Spleen (tissue), 7 donors: ENCODE measurements around the gene HEXB.

Source experiments
- CTCF ChIP-seq, 11 experiments: fragments of 200-600 bp in 7 of 11; fragments of 450-650 bp in 4 of 11; sonication (generic) in 4 of 11; IDR thresholded peaks in 8 of 11; conservative IDR thresholded peaks in 3 of 11; 1 replicate in 7 of 11; 2 replicates in 4 of 11; pipeline versions ENCODE4 v1.4.0 to v1.8.0; 2016 to 2021; ENCODE audit warnings: antibody characterized with exemption in 11 of 11, inconsistent platforms in 4 of 11, mild to moderate bottlenecking in 1 of 11
- POLR2A ChIP-seq, 3 donors: fragments of 450-650 bp; IDR thresholded peaks; one replicate each; pipeline ENCODE4 v1.5.1; 2017; ENCODE audit warnings: antibody characterized with exemption in 3 of 3, mild to moderate bottlenecking in 1 of 3
- POLR2AphosphoS5 ChIP-seq, 3 donors: sonication (generic); formaldehyde crosslinking; IDR thresholded peaks; one replicate each; pipeline ENCODE4 v1.5.1; 2017; ENCODE audit warnings: antibody characterized with exemption in 3 of 3
- donor health status: DM: no; HTN: no; CAD: no; lungs with moderate emphysema.
- donor health status: DM: no; HTN: no; CAD: no.
- donor health status: DM: no; HTN: no; CAD: no.

- no peak for TF ChIP-seq CTCF (IDR thresholded peaks at IDR 0.05 in 8 of 11, conservative IDR thresholded peaks at IDR 0.05 in 3 of 11)
- TF ChIP-seq POLR2AphosphoS5 (IDR thresholded peaks at IDR 0.05) = no peak
- no peak for TF ChIP-seq POLR2A (IDR thresholded peaks at IDR 0.05)
Observed at GRCh38 chr5:74651710-74652109, 33.3 kb upstream of the HEXB start.
